ENCODE measurements around the gene TSC22D3. TPM values are rescaled to one million over a fixed set of nuclear protein-coding genes. Genes with fewer than 3 reads are reported as not detected.

The TSC22D3 gene
- total RNA-seq, 2 experiments from 2014 or later, result 29.3 to 35.6 TPM

DNA sequence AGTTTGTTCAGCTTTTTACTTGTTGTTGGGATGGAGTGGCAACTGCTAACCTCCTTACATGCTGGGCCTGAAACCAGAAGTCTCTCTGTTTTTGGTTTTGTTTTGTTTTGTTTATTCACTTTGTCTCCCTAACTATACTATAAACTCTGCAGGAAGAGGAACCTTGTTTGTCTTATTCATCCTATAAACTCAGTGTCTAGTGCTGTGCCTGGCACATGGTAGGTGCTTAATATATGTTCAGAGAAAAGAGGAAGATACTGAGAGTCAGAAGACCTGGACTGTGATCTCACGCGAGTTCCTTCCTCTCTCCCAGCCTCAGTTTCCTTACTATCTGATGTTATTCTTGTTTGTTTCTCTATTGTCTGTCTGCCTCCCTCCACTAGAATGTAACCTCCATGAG lies 76.0 kb downstream of the TSC22D3 start:
- no peaks in the 10 kb centered on the region for H3K36me3 ChIP-seq (ENCODE audit: insufficient read depth, low read length)
- intact Hi-C loops (cut with micrococcal nuclease; ENCODE audit: unreplicated experiment), result no loop called here
- no peak overlapping the region for H3K4me3 ChIP-seq (ENCODE audit: low read depth, low read length, poor library complexity, severe bottlenecking)
- no peak overlapping the region for H3K27ac ChIP-seq (ENCODE audit: low read depth, low read length, poor library complexity, severe bottlenecking)
- H3K4me1 ChIP-seq (ENCODE audit: insufficient read depth, low read length, poor library complexity, severe bottlenecking), result peaks cover 29% of the 10 kb centered on the region
- no peaks in the 10 kb centered on the region for H3K79me2 ChIP-seq (ENCODE audit: insufficient read depth, low read depth, low read length)
- H3K9me3 ChIP-seq (ENCODE audit: low read length), result no peaks in the 10 kb centered on the region
- no TSS peak for BruUV-seq (replicated peaks)
- no peak overlapping the region for H3K4me2 ChIP-seq (ENCODE audit: low read length)
- H3K9me2 ChIP-seq (ENCODE audit: insufficient read depth, low read length), result no peaks in the 10 kb centered on the region
- TF ChIP-seq EZH2phosphoT487 (IDR thresholded peaks at IDR 0.05; ENCODE audit: borderline replicate concordance, low read depth, low read length), result no peak
- TF ChIP-seq, protein P1, sequence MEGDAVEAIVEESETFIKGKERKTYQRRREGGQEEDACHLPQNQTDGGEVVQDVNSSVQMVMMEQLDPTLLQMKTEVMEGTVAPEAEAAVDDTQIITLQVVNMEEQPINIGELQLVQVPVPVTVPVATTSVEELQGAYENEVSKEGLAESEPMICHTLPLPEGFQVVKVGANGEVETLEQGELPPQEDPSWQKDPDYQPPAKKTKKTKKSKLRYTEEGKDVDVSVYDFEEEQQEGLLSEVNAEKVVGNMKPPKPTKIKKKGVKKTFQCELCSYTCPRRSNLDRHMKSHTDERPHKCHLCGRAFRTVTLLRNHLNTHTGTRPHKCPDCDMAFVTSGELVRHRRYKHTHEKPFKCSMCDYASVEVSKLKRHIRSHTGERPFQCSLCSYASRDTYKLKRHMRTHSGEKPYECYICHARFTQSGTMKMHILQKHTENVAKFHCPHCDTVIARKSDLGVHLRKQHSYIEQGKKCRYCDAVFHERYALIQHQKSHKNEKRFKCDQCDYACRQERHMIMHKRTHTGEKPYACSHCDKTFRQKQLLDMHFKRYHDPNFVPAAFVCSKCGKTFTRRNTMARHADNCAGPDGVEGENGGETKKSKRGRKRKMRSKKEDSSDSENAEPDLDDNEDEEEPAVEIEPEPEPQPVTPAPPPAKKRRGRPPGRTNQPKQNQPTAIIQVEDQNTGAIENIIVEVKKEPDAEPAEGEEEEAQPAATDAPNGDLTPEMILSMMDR (conservative IDR thresholded peaks at IDR 0.05; ENCODE audit: low read length), result no peak
- no peak overlapping the region for H2AFZ ChIP-seq (ENCODE audit: low read length)
- no peak for DNase-seq (ENCODE audit: low spot score)
- H4K20me1 ChIP-seq (ENCODE audit: insufficient read depth, low read length), result no peaks in the 10 kb centered on the region
- CTCF ChIA-PET (ENCODE audit: unreplicated experiment), result no interaction called here
- POLR2A ChIA-PET, result no interaction called here

DNA sequence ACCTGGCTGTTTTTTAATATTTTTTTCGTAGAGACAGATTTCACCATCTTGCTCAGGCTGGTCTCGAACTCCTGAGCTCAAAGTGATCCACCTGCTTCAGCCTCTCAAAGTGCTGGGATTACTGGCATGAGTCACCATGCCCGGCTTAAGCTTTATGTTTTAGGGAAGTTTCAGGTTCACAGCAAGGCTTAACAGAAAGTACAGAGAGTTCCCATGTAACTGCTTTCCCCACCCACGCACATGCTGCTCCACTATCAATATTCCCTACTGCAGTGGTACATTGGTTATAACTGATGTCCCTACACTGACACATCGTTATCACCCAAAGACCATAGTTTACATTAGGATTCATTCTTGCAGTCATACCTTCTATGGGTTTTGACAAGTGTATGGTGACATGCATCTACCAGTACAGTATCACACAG lies 84.6 kb downstream of the TSC22D3 start:
- Histone ChIP-seq H3K4me3 (ENCODE audit: low read depth, low read length, poor library complexity, severe bottlenecking) (no peak overlapping the region), H3K4me1 (ENCODE audit: insufficient read depth, low read length, poor library complexity, severe bottlenecking) (peaks cover 4% of the 10 kb centered on the region), H3K9me2 (ENCODE audit: insufficient read depth, low read length) (no peaks in the 10 kb centered on the region), H3K79me2 (ENCODE audit: insufficient read depth, low read depth, low read length) (no peaks in the 10 kb centered on the region), H2AFZ (ENCODE audit: low read length) (no peak overlapping the region), H4K20me1 (ENCODE audit: insufficient read depth, low read length) (no peaks in the 10 kb centered on the region), H3K27ac (ENCODE audit: low read depth, low read length, poor library complexity, severe bottlenecking) (no peak overlapping the region), H3K4me2 (ENCODE audit: low read length) (no peak overlapping the region), H3K36me3 (ENCODE audit: insufficient read depth, low read length) (no peaks in the 10 kb centered on the region), H3K9me3 (ENCODE audit: low read length) (no peaks in the 10 kb centered on the region)
- no peak for DNase-seq (ENCODE audit: low spot score)
- no TSS peak for BruUV-seq (replicated peaks)
- POLR2A ChIA-PET, result interaction anchor here (1.4 kb wide), 1 partner anchor 12 kb away, joined by 3 read pairs; no protein-coding TSS in a partner anchor
- CTCF ChIA-PET (ENCODE audit: unreplicated experiment), result no interaction called here
- TF ChIP-seq, protein P1 (conservative IDR thresholded peaks at IDR 0.05; ENCODE audit: low read length), result no peak
- intact Hi-C loops (cut with micrococcal nuclease; ENCODE audit: unreplicated experiment), result no loop called here

DNA sequence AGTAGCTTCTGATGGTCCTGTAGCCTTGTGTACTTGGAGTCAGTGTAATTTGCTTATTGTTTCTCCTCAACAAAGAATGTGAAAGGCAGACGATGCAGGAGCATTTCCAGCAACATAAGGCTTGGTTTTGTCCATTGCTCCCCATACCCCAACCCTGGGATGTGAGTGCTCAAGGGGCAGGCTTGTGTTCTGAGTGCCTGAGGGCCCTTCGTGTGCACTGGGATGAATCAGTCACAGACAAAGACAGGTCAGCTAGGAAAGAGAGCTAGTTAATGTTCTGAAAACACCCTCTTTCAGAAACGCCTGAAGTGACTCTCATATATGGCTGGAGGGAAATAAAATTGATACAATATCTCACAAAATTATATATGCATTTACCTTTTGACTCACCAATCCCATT lies 88.1 kb downstream of the TSC22D3 start:
- POLR2A ChIA-PET, result no interaction called here
- intact Hi-C loops (cut with micrococcal nuclease; ENCODE audit: unreplicated experiment), result no loop called here
- no peak overlapping the region for H3K4me2 ChIP-seq (ENCODE audit: low read length)

More for the DNA sequence above, 88.1 kb downstream of the TSC22D3 start:
- no peak overlapping the region for H3K27ac ChIP-seq (ENCODE audit: low read depth, low read length, poor library complexity, severe bottlenecking)
- H2AFZ ChIP-seq (ENCODE audit: low read length), result no peak overlapping the region
- H3K9me3 ChIP-seq (ENCODE audit: low read length), result no peaks in the 10 kb centered on the region
- H3K4me3 ChIP-seq (ENCODE audit: low read depth, low read length, poor library complexity, severe bottlenecking), result no peak overlapping the region
- no peaks in the 10 kb centered on the region for H3K36me3 ChIP-seq (ENCODE audit: insufficient read depth, low read length)
- CTCF ChIA-PET (ENCODE audit: unreplicated experiment), result no interaction called here
- H3K9me2 ChIP-seq (ENCODE audit: insufficient read depth, low read length), result no peaks in the 10 kb centered on the region
- no peaks in the 10 kb centered on the region for H4K20me1 ChIP-seq (ENCODE audit: insufficient read depth, low read length)
- H3K79me2 ChIP-seq (ENCODE audit: insufficient read depth, low read depth, low read length), result no peaks in the 10 kb centered on the region
- no peak for DNase-seq (ENCODE audit: low spot score)
- peaks cover 13% of the 10 kb centered on the region for H3K4me1 ChIP-seq (ENCODE audit: insufficient read depth, low read length, poor library complexity, severe bottlenecking)
- BruUV-seq (replicated peaks), result no TSS peak
- no peak for TF ChIP-seq EZH2phosphoT487 (IDR thresholded peaks at IDR 0.05; ENCODE audit: borderline replicate concordance, low read depth, low read length)
- TF ChIP-seq, protein P1 (conservative IDR thresholded peaks at IDR 0.05; ENCODE audit: low read length), result no peak
